Measurements from ENCODE around the gene ABCF1. TPM values are rescaled to one million over a fixed set of nuclear protein-coding genes. Genes with fewer than 3 reads are reported as not detected.

Gene ABCF1
- total and polyA plus RNA-seq, 4 donors = 26.4 to 60.6 (median 50.2) TPM

DNA sequence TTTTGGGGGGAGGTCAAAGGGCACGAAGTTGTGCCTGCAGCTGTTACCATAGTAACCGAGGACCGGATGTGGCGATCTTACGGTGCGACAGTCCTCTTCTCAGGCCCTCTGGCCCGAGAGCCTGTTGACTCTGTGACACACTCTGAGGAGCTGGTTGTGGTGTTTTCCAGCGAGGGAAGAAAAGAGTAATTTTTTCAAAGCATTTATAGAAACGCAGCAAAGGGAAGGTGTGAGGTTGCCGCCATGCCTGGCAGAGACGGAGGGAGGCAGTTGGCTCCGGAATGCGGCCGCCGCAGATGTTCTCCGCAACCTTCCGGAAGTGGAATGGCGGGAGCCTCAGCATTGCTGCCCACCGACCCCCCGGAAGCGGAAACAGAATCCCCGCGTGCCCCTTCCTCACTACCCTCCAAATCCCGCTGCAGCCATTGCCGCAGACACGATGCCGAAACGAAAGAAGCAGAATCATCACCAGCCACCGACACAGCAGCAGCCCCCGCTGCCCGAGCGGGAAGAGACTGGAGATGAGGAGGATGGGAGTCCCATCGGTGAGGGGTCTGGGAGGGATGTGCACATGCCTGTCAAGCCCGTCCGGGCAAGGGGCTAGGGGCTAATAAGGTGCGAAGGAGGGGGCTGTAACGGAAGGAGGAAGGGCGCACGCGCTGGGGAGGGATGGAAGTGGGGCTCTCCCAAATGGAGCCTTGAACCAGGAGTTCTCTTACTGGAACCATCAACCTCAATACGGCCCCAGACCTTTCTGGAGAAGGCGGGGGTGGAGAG, 14.1 kb upstream of the ABCF1 start, which contains the start of gene PRR3:
TSS of gene PRR3 (plus strand) at position 390 of the 777 bp plus-strand sequence. CDS start at position 440, 50 bp downstream.
- peaks cover 16% of the 10 kb centered on the region for H3K4me1 ChIP-seq (ENCODE audit: control insufficient read depth, insufficient read depth, low read length)
- H3K4me3 ChIP-seq (ENCODE audit: low read depth, low read length) = peak within 1 kb of the TSS; percentile 100
- H3K9me3 ChIP-seq (ENCODE audit: control insufficient read depth, insufficient read depth, low read length) = no peaks in the 10 kb centered on the region
- WGBS (ENCODE audit: insufficient coverage) = 0% methylated on average over 31 of the region's 42 CpGs
- H3K36me3 ChIP-seq (ENCODE audit: control insufficient read depth, insufficient read depth, low read length) = peaks cover 23% of the 10 kb centered on the region
- peak within 1 kb of the TSS; percentile 100 for H3K27ac ChIP-seq (ENCODE audit: low read depth, low read length)
- peak; percentile 87 to 99 (median 94) for DNase-seq (ENCODE audit: low read depth in 4 of 6, low spot score in 6 of 6)
- H3K27me3 ChIP-seq (ENCODE audit: control insufficient read depth, insufficient read depth, low read length) = no peaks in the 10 kb centered on the region

- Histone ChIP-seq H3K27me3 (ENCODE audit: control insufficient read depth, insufficient read depth, low read length) (no peaks in the 10 kb centered on the region), H3K27ac (ENCODE audit: low read depth, low read length) (peak overlapping the region; percentile 100), H3K9me3 (ENCODE audit: control insufficient read depth, insufficient read depth, low read length) (no peaks in the 10 kb centered on the region), H3K4me3 (ENCODE audit: low read depth, low read length) (peak overlapping the region; percentile 100), H3K4me1 (ENCODE audit: control insufficient read depth, insufficient read depth, low read length) (peaks cover 16% of the 10 kb centered on the region), H3K36me3 (ENCODE audit: control insufficient read depth, insufficient read depth, low read length) (peaks cover 23% of the 10 kb centered on the region)
- WGBS (ENCODE audit: insufficient coverage) = 0% methylated on average over 3 of the region's 6 CpGs
- no peak for DNase-seq (ENCODE audit: low read depth in 4 of 6, low spot score in 6 of 6)
These were observed 13.6 kb upstream of the ABCF1 start for GRCh38 chr6:30557683-30557981.

DNA sequence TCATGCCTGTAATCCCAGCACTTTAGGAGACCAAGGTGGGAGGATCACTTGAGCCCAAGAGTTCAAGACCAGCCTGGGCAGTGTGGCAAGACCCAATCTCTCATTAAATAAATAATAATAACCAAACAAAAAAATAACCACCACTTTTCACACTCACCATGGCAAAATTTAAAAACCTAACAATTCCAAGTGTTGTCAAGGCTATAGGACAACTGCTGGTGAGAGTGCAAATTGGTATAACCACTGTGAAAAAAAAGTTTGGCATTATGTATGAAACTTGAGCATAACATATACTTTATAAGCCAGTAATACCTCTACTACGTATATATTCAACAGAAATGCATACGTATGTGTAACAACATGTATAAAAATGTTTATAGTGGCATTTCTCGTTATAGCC, 10.3 kb upstream of the ABCF1 start:
- no peaks in the 10 kb centered on the region for H3K9me3 ChIP-seq (ENCODE audit: control insufficient read depth, insufficient read depth, low read length)
- no CpG with 5 or more reads among the region's 3 CpGs for whole genome bisulfite sequencing (ENCODE audit: insufficient coverage)
- H3K4me1 ChIP-seq (ENCODE audit: control insufficient read depth, insufficient read depth, low read length) = peaks cover 5% of the 10 kb centered on the region
- no peak overlapping the region for H3K4me3 ChIP-seq (ENCODE audit: low read depth, low read length)
- peaks cover 19% of the 10 kb centered on the region for H3K36me3 ChIP-seq (ENCODE audit: control insufficient read depth, insufficient read depth, low read length)
- no peaks in the 10 kb centered on the region for H3K27me3 ChIP-seq (ENCODE audit: control insufficient read depth, insufficient read depth, low read length)
- H3K27ac ChIP-seq (ENCODE audit: low read depth, low read length) = no peak overlapping the region
- no peak for DNase-seq (ENCODE audit: low read depth in 4 of 6, low spot score in 6 of 6)

- DNase-seq (ENCODE audit: low read depth in 4 of 6, low spot score in 6 of 6) = no peak
- Histone ChIP-seq H3K36me3 (ENCODE audit: control insufficient read depth, insufficient read depth, low read length) (peaks cover 19% of the 10 kb centered on the region), H3K27ac (ENCODE audit: low read depth, low read length) (no peak overlapping the region), H3K4me1 (ENCODE audit: control insufficient read depth, insufficient read depth, low read length) (peaks cover 5% of the 10 kb centered on the region), H3K4me3 (ENCODE audit: low read depth, low read length) (no peak overlapping the region), H3K9me3 (ENCODE audit: control insufficient read depth, insufficient read depth, low read length) (no peaks in the 10 kb centered on the region), H3K27me3 (ENCODE audit: control insufficient read depth, insufficient read depth, low read length) (no peaks in the 10 kb centered on the region)
- 96% methylated on average over 14 of the region's 14 CpGs for WGBS (ENCODE audit: insufficient coverage)
These were observed 8.5 kb upstream of the ABCF1 start for GRCh38 chr6:30562470-30563425.

- DNase-seq (ENCODE audit: low read depth in 4 of 6, low spot score in 6 of 6) = no peak
- H3K27me3 ChIP-seq (ENCODE audit: control insufficient read depth, insufficient read depth, low read length) = no peaks in the 10 kb centered on the region
- H3K36me3 ChIP-seq (ENCODE audit: control insufficient read depth, insufficient read depth, low read length) = peaks cover 17% of the 10 kb centered on the region
- H3K9me3 ChIP-seq (ENCODE audit: control insufficient read depth, insufficient read depth, low read length) = no peaks in the 10 kb centered on the region
- H3K4me1 ChIP-seq (ENCODE audit: control insufficient read depth, insufficient read depth, low read length) = no peaks in the 10 kb centered on the region
- WGBS (ENCODE audit: insufficient coverage) = 100% methylated on average over 1 of the region's 1 CpG
- H3K27ac ChIP-seq (ENCODE audit: low read depth, low read length) = no peak overlapping the region
- H3K4me3 ChIP-seq (ENCODE audit: low read depth, low read length) = no peak overlapping the region
These were observed 7.1 kb upstream of the ABCF1 start for GRCh38 chr6:30564114-30564513.

DNA sequence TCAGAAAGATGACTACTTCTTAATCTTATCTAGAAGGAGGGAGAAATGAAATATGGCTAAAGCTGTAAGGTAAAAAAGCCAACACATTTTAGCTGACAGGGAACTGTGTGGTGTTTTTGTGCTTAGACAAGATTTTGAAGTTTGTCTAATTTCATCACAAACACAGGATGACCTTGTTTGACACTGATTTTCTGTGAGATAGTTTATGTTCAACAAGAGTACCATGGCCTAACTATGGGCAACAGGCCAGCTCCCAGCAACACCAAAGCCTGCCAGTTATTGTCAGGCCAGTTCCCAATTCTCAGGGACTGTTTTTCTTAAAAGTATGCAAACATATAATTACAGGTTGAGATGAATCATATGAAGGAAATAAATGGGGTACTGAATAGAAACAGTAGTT, 5.5 kb upstream of the ABCF1 start:
- Histone ChIP-seq H3K4me3 (ENCODE audit: low read depth, low read length) (no peak overlapping the region), H3K27me3 (ENCODE audit: control insufficient read depth, insufficient read depth, low read length) (no peaks in the 10 kb centered on the region), H3K4me1 (ENCODE audit: control insufficient read depth, insufficient read depth, low read length) (peaks cover 3% of the 10 kb centered on the region), H3K36me3 (ENCODE audit: control insufficient read depth, insufficient read depth, low read length) (peaks cover 17% of the 10 kb centered on the region), H3K9me3 (ENCODE audit: control insufficient read depth, insufficient read depth, low read length) (no peaks in the 10 kb centered on the region), H3K27ac (ENCODE audit: low read depth, low read length) (no peak overlapping the region)
- DNase-seq (ENCODE audit: low read depth in 4 of 6, low spot score in 6 of 6) = no peak

GRCh38 chr6:30568245-30568644, 3.0 kb upstream of the ABCF1 start:
- Histone ChIP-seq H3K9me3 (ENCODE audit: control insufficient read depth, insufficient read depth, low read length) (no peaks in the 10 kb centered on the region), H3K36me3 (ENCODE audit: control insufficient read depth, insufficient read depth, low read length) (peaks cover 2% of the 10 kb centered on the region)
- WGBS (ENCODE audit: insufficient coverage) = 100% methylated on average over 1 of the region's 3 CpGs

DNA sequence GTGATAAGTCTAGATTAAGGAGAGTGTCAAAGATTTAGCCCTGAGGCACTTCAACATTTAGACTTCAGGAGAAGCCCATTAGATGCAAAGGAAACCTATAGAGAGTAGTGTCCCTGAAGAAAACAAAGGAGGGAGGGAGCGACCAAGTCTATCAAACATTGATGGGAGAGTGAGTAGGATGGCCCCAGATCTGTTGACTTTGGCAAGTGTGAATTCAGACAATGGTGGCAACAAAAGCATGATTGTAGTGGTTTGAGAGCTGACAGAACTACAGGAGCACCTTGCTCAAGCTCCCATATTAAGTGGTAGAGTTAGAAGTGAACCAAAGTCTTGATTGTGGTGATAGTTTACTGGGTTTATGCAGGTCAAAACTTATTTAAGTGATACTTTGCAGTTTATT, 979 bp upstream of the ABCF1 start:
- Histone ChIP-seq H3K27me3 (ENCODE audit: control insufficient read depth, insufficient read depth, low read length) (no peaks in the 10 kb centered on the region), H3K27ac (ENCODE audit: low read depth, low read length) (no peak overlapping the region), H3K4me3 (ENCODE audit: low read depth, low read length) (peak overlapping the region; percentile 96), H3K9me3 (ENCODE audit: control insufficient read depth, insufficient read depth, low read length) (no peaks in the 10 kb centered on the region), H3K36me3 (ENCODE audit: control insufficient read depth, insufficient read depth, low read length) (no peaks in the 10 kb centered on the region), H3K4me1 (ENCODE audit: control insufficient read depth, insufficient read depth, low read length) (peaks cover 13% of the 10 kb centered on the region)
- DNase-seq (ENCODE audit: low read depth in 4 of 6, low spot score in 6 of 6) = no peak
- 78% methylated on average over 1 of the region's 1 CpG for WGBS (ENCODE audit: insufficient coverage)

More at GRCh38 chr6:30568245-30568644, 3.0 kb upstream of the ABCF1 start:
- Histone ChIP-seq H3K27me3 (ENCODE audit: control insufficient read depth, insufficient read depth, low read length) (no peaks in the 10 kb centered on the region), H3K4me3 (ENCODE audit: low read depth, low read length) (no peak overlapping the region), H3K4me1 (ENCODE audit: control insufficient read depth, insufficient read depth, low read length) (peaks cover 13% of the 10 kb centered on the region), H3K27ac (ENCODE audit: low read depth, low read length) (no peak overlapping the region)
- DNase-seq (ENCODE audit: low read depth in 4 of 6, low spot score in 6 of 6) = no peak

GRCh38 chr6:30570740-30571074, 535 bp upstream of the ABCF1 start:
- no peaks in the 10 kb centered on the region for H3K9me3 ChIP-seq (ENCODE audit: control insufficient read depth, insufficient read depth, low read length)
- peaks cover 13% of the 10 kb centered on the region for H3K4me1 ChIP-seq (ENCODE audit: control insufficient read depth, insufficient read depth, low read length)
- no peaks in the 10 kb centered on the region for H3K36me3 ChIP-seq (ENCODE audit: control insufficient read depth, insufficient read depth, low read length)
- H3K27me3 ChIP-seq (ENCODE audit: control insufficient read depth, insufficient read depth, low read length) = no peaks in the 10 kb centered on the region
- WGBS (ENCODE audit: insufficient coverage) = 10% methylated on average over 9 of the region's 18 CpGs
- DNase-seq (ENCODE audit: low read depth in 4 of 6, low spot score in 6 of 6) = no peak
- H3K27ac ChIP-seq (ENCODE audit: low read depth, low read length) = peak overlapping the region; percentile 84
- peak overlapping the region; percentile 96 for H3K4me3 ChIP-seq (ENCODE audit: low read depth, low read length)

All from spinal cord (tissue), 10 donors.